ENCODE results near the gene ZIC2. TPM values are rescaled to one million over a fixed set of nuclear protein-coding genes. Genes with fewer than 3 reads are reported as not detected.
A peak's percentile ranks its signal among the peaks of the same experiment; 100 is the strongest.

The ZIC2 gene
- total and polyA plus RNA-seq, 2 donors (not counting 1 experiment from before 2014, with no cell fraction given) = not detected

DNA sequence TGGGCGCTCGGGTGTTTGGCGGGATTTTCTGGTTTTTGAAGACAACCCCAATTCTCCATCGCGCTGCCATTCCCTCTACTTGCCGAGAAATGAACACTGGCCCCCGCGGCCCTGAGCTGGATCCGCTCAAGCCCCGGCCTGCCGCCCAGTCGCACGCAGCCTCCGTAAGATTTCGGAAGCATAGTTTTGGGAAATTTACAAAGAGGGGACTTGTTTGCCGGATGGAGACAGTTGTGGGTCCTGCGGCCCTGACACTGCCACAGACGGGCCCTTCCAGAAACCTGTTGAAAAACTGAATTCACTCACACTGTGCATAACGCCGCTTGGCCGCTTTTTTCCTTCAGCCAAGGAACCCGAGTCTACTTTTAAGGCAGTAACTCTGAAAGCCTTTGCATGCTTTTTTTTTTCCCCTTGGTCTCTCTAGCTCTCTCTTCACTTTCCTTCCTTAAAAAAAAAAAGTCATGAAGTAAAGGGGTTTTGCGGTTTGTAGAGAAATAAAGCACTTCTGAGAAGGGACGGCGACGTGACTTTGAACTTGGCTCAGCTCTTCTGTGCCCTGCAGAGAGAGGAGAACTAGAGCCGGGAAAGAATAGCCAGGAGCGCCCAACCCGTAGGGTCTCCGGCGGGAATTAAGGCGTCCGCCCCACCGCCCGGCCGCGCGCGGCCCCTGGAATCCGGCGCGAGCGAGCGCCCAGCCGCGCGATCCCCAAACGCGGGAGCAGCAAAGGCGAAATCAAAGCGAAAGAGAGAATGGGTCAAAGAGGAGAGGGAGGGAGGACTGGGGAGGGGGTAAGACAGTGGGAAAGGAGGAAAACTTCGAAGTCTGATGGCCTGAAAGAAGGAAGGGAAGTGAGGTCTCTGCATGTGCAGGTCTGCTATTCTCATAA lies 3.4 kb upstream of the ZIC2 start:
- Histone ChIP-seq H3K27me3 (ENCODE audit: control insufficient read depth, insufficient read depth, low read length) (peaks cover 77% of the 10 kb centered on the region), H3K36me3 (ENCODE audit: control insufficient read depth, insufficient read depth, low read length) (no peaks in the 10 kb centered on the region), H4K20me1 (ENCODE audit: control insufficient read depth, extremely low read depth, insufficient read depth, low read length) (no peaks in the 10 kb centered on the region), H3K4me3 (replicated peaks in 1 of 4; ENCODE audit: control extremely low read depth in 1 of 4, insufficient read depth in 1 of 4, low read depth in 3 of 4, low read length in 4 of 4) (no peak overlapping the region), H3K9me3 (ENCODE audit: control insufficient read depth, insufficient read depth, low read depth, low read length) (no peaks in the 10 kb centered on the region), H2AFZ (ENCODE audit: low read length) (no peak overlapping the region), H3K79me2 (ENCODE audit: control insufficient read depth, insufficient read depth, low read length) (no peaks in the 10 kb centered on the region), H3K9ac (ENCODE audit: insufficient read depth, low read length) (no peak overlapping the region), H3K4me2 (ENCODE audit: extremely low read depth, insufficient read depth, low read length) (peak overlapping the region; percentile 35), H3K27ac (ENCODE audit: insufficient read depth, low read length) (no peak overlapping the region), H3K4me1 (ENCODE audit: control insufficient read depth, extremely low read depth, insufficient read depth, low read length) (no peaks in the 10 kb centered on the region)
- peak; percentile 43 for TF ChIP-seq EZH2 (IDR thresholded peaks at IDR 0.05; ENCODE audit: low read length, missing control alignments)
- TF ChIP-seq, protein P1, sequence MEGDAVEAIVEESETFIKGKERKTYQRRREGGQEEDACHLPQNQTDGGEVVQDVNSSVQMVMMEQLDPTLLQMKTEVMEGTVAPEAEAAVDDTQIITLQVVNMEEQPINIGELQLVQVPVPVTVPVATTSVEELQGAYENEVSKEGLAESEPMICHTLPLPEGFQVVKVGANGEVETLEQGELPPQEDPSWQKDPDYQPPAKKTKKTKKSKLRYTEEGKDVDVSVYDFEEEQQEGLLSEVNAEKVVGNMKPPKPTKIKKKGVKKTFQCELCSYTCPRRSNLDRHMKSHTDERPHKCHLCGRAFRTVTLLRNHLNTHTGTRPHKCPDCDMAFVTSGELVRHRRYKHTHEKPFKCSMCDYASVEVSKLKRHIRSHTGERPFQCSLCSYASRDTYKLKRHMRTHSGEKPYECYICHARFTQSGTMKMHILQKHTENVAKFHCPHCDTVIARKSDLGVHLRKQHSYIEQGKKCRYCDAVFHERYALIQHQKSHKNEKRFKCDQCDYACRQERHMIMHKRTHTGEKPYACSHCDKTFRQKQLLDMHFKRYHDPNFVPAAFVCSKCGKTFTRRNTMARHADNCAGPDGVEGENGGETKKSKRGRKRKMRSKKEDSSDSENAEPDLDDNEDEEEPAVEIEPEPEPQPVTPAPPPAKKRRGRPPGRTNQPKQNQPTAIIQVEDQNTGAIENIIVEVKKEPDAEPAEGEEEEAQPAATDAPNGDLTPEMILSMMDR (conservative IDR thresholded peaks at IDR 0.05 in 1 of 2, IDR thresholded peaks at IDR 0.05 in 1 of 2; ENCODE audit: low read depth in 1 of 2, low read length in 2 of 2) = no peak
- DNase-seq (ENCODE audit: low read depth in 2 of 2) = no peak

DNA sequence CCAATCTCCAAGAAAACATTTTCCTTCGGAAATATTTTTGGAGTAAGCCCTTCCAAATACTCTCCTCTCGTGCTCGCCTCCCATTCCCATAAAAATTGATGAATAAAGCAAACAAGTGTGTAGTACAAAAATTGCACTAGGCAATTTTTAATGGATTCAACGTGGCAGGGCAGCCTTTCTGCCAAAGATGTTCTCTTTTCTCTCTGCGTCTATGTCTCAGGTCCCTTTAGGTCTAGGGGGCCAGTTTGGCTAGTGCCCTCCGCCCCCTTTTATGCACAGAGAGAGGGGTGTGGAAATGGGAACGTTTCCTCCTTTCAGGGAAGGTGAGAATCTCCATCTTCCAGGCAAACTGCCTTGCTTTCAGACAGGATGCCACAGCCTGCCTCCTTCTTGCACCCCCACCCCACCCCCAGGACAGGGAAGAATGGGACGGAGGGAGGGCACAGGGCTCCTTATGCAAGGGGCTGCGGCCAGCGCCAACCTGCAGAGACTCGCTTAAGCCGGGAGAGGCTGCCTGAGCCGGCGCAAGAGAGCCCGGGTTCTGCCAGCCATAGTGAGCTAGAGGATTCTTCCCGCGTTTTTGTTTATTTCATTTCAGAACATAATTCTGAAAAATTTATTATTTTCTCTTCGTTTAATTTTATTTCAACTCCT lies 2.7 kb upstream of the ZIC2 start:
- H3K4me1 ChIP-seq (ENCODE audit: control insufficient read depth, extremely low read depth, insufficient read depth, low read length) = no peaks in the 10 kb centered on the region
- H3K27me3 ChIP-seq (ENCODE audit: control insufficient read depth, insufficient read depth, low read length) = peaks cover 80% of the 10 kb centered on the region
- H3K9ac ChIP-seq (ENCODE audit: insufficient read depth, low read length) = no peak overlapping the region
- no peaks in the 10 kb centered on the region for H3K9me3 ChIP-seq (ENCODE audit: control insufficient read depth, insufficient read depth, low read depth, low read length)
- no peak overlapping the region for H3K27ac ChIP-seq (ENCODE audit: insufficient read depth, low read length)
- no peak for DNase-seq (ENCODE audit: low read depth in 2 of 2)
- H3K4me2 ChIP-seq (ENCODE audit: extremely low read depth, insufficient read depth, low read length) = no peak overlapping the region
- no peaks in the 10 kb centered on the region for H3K36me3 ChIP-seq (ENCODE audit: control insufficient read depth, insufficient read depth, low read length)
- no peak overlapping the region for H3K4me3 ChIP-seq (replicated peaks in 1 of 4; ENCODE audit: control extremely low read depth in 1 of 4, insufficient read depth in 1 of 4, low read depth in 3 of 4, low read length in 4 of 4)
- TF ChIP-seq, protein P1 (conservative IDR thresholded peaks at IDR 0.05 in 1 of 2, IDR thresholded peaks at IDR 0.05 in 1 of 2; ENCODE audit: low read depth in 1 of 2, low read length in 2 of 2) = no peak
- TF ChIP-seq EZH2 (IDR thresholded peaks at IDR 0.05; ENCODE audit: low read length, missing control alignments) = peak; percentile 35
- no peaks in the 10 kb centered on the region for H4K20me1 ChIP-seq (ENCODE audit: control insufficient read depth, extremely low read depth, insufficient read depth, low read length)
- no peak overlapping the region for H2AFZ ChIP-seq (ENCODE audit: low read length)
- no peaks in the 10 kb centered on the region for H3K79me2 ChIP-seq (ENCODE audit: control insufficient read depth, insufficient read depth, low read length)

DNA sequence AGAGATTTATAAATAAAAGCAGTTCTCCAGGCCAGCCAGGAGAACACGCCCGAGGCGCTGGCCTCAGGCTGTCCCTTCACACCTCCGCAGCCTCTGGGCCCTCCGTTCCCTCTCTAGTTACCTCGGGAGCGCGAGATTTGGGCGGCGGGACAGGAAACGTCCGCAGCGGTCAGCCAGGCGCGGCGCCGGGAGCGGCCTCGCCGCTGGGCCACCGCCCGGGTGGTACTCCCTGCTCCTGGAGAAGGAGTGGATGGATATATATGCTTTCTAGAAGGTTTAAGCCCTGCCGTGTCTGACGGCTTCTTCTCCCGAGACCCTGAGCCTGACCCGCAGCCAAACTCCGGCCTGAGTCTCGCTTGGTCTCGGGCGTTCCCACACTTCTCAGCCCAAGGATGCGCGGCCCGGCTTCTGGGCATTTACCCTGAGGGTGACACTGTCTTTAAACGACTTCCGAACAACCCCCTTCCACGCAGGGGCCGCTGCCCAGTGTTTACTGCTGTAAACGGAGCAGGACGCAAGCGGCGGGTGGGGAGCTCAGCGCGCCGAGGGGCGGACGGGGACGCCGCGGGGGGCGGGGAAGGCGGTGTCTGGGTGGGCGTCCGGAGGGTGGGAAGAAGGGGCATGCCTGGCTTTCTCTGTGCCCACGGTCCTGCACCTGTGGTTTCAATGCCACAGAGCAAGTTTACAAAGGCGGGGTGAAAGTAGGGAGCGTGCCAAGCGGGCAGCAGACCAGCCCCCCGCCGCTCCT lies 2.0 kb upstream of the ZIC2 start:
- no peaks in the 10 kb centered on the region for H3K79me2 ChIP-seq (ENCODE audit: control insufficient read depth, insufficient read depth, low read length)
- H3K9me3 ChIP-seq (ENCODE audit: control insufficient read depth, insufficient read depth, low read depth, low read length) = no peaks in the 10 kb centered on the region
- H3K4me3 ChIP-seq (replicated peaks in 1 of 4; ENCODE audit: control extremely low read depth in 1 of 4, insufficient read depth in 1 of 4, low read depth in 3 of 4, low read length in 4 of 4) = peak overlapping the region in 1 of 4 experiments; percentile 36
- H4K20me1 ChIP-seq (ENCODE audit: control insufficient read depth, extremely low read depth, insufficient read depth, low read length) = no peaks in the 10 kb centered on the region
- H3K27ac ChIP-seq (ENCODE audit: insufficient read depth, low read length) = no peak overlapping the region
- H3K4me1 ChIP-seq (ENCODE audit: control insufficient read depth, extremely low read depth, insufficient read depth, low read length) = no peaks in the 10 kb centered on the region
- TF ChIP-seq EZH2 (IDR thresholded peaks at IDR 0.05; ENCODE audit: low read length, missing control alignments) = peak; percentile 68
- TF ChIP-seq, protein P1 (conservative IDR thresholded peaks at IDR 0.05 in 1 of 2, IDR thresholded peaks at IDR 0.05 in 1 of 2; ENCODE audit: low read depth in 1 of 2, low read length in 2 of 2) = no peak
- peaks cover 80% of the 10 kb centered on the region for H3K27me3 ChIP-seq (ENCODE audit: control insufficient read depth, insufficient read depth, low read length)
- H3K36me3 ChIP-seq (ENCODE audit: control insufficient read depth, insufficient read depth, low read length) = no peaks in the 10 kb centered on the region
- DNase-seq (ENCODE audit: low read depth in 2 of 2) = no peak
- H3K9ac ChIP-seq (ENCODE audit: insufficient read depth, low read length) = no peak overlapping the region
- H2AFZ ChIP-seq (ENCODE audit: low read length) = no peak overlapping the region
- H3K4me2 ChIP-seq (ENCODE audit: extremely low read depth, insufficient read depth, low read length) = peak overlapping the region; percentile 35

All from fibroblast of lung (primary cell).